Measurements from ENCODE around the gene IPP. TPM values are rescaled to one million over a fixed set of nuclear protein-coding genes. Genes with fewer than 3 reads are reported as not detected.
"Not testable (repeated sequence)": the region's sequence is repeated elsewhere in the genome, so short reads cannot be mapped to it uniquely, and the experiment has no call there.

IPP gene
- total RNA-seq, 3 donors from 2014 or later (not counting 1 experiment from before 2014, with no cell fraction given) = 15.3 to 20.8 (median 19.1) TPM

DNA sequence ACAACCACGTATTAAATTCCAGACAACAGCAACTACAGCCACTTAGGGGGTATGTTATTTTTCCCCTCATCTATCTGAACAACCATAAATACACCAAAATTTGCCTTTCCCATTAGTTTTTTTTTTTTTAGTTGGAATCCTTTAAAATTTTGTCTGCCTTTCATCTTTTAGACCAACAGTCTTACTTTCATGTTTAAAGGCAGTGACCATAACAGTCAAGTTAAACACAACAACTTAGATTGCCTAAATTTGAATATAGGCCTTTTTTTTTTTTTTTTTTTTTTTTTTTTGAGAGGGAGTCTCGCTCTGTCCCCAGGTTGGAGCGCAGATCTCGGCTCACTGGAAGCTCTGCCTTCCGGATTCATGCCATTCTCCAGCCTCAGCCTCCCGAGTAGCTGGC, 67.5 kb downstream of the IPP start:
- no peak overlapping the region for H3K4me3 Mint-ChIP-seq
- DNase-seq (no peak), ATAC-seq (no peak)
- H3K36me3 Mint-ChIP-seq = no peaks in the 10 kb centered on the region
- H3K4me3 ChIP-seq (ENCODE audit: low read length) = no peak overlapping the region
- peak overlapping the region in 1 of 2 donors; percentile 31 for H3K27ac Mint-ChIP-seq
- H3K27ac ChIP-seq (ENCODE audit: low read length) = no peak overlapping the region
- WGBS (ENCODE audit: insufficient coverage) = 96% methylated on average over 5 of the region's 6 CpGs
- H3K27me3 Mint-ChIP-seq (ENCODE audit: low read depth in 2 of 2) = no peaks in the 10 kb centered on the region
- H3K4me1 Mint-ChIP-seq = peaks cover 63 to 66% of the 10 kb centered on the region in 2 donors
- H3K4me1 ChIP-seq (ENCODE audit: control insufficient read depth, insufficient read depth, low read length) = peaks cover 29% of the 10 kb centered on the region
- no peaks in the 10 kb centered on the region for H3K9me3 Mint-ChIP-seq
- TF ChIP-seq, protein P1, sequence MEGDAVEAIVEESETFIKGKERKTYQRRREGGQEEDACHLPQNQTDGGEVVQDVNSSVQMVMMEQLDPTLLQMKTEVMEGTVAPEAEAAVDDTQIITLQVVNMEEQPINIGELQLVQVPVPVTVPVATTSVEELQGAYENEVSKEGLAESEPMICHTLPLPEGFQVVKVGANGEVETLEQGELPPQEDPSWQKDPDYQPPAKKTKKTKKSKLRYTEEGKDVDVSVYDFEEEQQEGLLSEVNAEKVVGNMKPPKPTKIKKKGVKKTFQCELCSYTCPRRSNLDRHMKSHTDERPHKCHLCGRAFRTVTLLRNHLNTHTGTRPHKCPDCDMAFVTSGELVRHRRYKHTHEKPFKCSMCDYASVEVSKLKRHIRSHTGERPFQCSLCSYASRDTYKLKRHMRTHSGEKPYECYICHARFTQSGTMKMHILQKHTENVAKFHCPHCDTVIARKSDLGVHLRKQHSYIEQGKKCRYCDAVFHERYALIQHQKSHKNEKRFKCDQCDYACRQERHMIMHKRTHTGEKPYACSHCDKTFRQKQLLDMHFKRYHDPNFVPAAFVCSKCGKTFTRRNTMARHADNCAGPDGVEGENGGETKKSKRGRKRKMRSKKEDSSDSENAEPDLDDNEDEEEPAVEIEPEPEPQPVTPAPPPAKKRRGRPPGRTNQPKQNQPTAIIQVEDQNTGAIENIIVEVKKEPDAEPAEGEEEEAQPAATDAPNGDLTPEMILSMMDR (IDR thresholded peaks at IDR 0.05) = no peak
- intact Hi-C loops (cut with micrococcal nuclease) = no loop called here
- no peaks in the 10 kb centered on the region for H3K9me3 ChIP-seq (ENCODE audit: control insufficient read depth, insufficient read depth, low read length)
- no peaks in the 10 kb centered on the region for H3K36me3 ChIP-seq (ENCODE audit: control insufficient read depth, insufficient read depth, low read length)
- H3K27me3 ChIP-seq (ENCODE audit: control insufficient read depth, insufficient read depth, low read length) = no peaks in the 10 kb centered on the region

DNA sequence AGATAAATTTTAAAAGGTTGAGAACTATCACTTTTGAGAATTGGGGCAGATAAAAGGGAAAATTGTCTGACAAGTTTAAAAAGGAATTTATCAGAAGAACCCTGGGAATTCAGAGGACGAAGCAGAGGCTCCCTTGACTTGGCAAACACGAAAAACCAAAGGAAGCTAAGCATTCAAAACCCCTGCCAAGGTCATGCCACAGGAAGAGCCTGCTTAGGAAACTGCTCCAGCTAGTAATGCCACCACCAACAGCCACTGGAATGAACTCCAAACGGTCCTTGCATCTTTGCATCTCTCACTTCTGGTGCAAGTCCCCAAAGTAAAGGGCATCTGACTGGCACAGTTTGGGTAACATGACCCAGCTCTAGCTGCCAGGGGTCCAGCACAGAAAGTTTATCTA, 71.3 kb downstream of the IPP start:
- H3K27ac ChIP-seq (ENCODE audit: low read length) = no peak overlapping the region
- H3K4me1 ChIP-seq (ENCODE audit: control insufficient read depth, insufficient read depth, low read length) = peaks cover 30% of the 10 kb centered on the region
- Mint-ChIP-seq H3K27ac (peak overlapping the region; percentile 6 to 15), H3K27me3 (ENCODE audit: low read depth in 2 of 2) (no peaks in the 10 kb centered on the region), H3K4me3 (no peak overlapping the region), H3K9me3 (no peaks in the 10 kb centered on the region), H3K36me3 (no peaks in the 10 kb centered on the region), H3K4me1 (peaks cover 53 to 57% of the 10 kb centered on the region in 2 donors)
- intact Hi-C loops (cut with micrococcal nuclease) = no loop called here
- H3K9me3 ChIP-seq (ENCODE audit: control insufficient read depth, insufficient read depth, low read length) = no peaks in the 10 kb centered on the region
- H3K27me3 ChIP-seq (ENCODE audit: control insufficient read depth, insufficient read depth, low read length) = no peaks in the 10 kb centered on the region
- ATAC-seq = no peak
- H3K36me3 ChIP-seq (ENCODE audit: control insufficient read depth, insufficient read depth, low read length) = no peaks in the 10 kb centered on the region
- TF ChIP-seq, protein P1 (IDR thresholded peaks at IDR 0.05) = no peak
- no peak overlapping the region for H3K4me3 ChIP-seq (ENCODE audit: low read length)
- 18% methylated on average over 3 of the region's 3 CpGs for WGBS (ENCODE audit: insufficient coverage)
- no peak for DNase-seq

DNA sequence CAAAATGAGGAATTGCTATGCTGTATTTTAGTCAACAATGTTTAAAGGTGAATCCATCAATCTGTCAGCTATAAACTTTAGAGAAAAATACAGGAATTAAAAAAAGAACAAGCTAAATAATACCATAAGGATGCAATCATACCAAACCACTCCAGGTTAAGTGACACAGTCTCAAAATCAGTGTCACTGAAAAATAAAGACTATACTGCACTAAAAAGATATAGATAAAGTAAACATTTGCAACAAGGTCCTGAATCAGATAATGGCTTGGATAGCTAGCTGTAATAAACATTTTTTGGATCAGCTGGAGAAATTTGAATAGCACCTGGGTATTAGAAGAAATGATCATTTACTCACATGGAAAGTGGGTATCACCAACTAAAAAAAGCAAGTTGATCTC, 72.0 kb downstream of the IPP start:
- H3K9me3 ChIP-seq (ENCODE audit: control insufficient read depth, insufficient read depth, low read length) = no peaks in the 10 kb centered on the region
- DNase-seq (no peak), ATAC-seq (no peak)
- Mint-ChIP-seq H3K9me3 (no peaks in the 10 kb centered on the region), H3K36me3 (no peaks in the 10 kb centered on the region), H3K4me3 (no peak overlapping the region), H3K27me3 (ENCODE audit: low read depth in 2 of 2) (no peaks in the 10 kb centered on the region), H3K27ac (peak overlapping the region; percentile 6 to 15), H3K4me1 (peaks cover 58 to 61% of the 10 kb centered on the region in 2 donors)
- no peak overlapping the region for H3K27ac ChIP-seq (ENCODE audit: low read length)
- no peaks in the 10 kb centered on the region for H3K36me3 ChIP-seq (ENCODE audit: control insufficient read depth, insufficient read depth, low read length)
- H3K4me1 ChIP-seq (ENCODE audit: control insufficient read depth, insufficient read depth, low read length) = peaks cover 24% of the 10 kb centered on the region
- no peaks in the 10 kb centered on the region for H3K27me3 ChIP-seq (ENCODE audit: control insufficient read depth, insufficient read depth, low read length)
- intact Hi-C loops (cut with micrococcal nuclease) = no loop called here
- TF ChIP-seq, protein P1 (IDR thresholded peaks at IDR 0.05) = no peak
- H3K4me3 ChIP-seq (ENCODE audit: low read length) = no peak overlapping the region

DNA sequence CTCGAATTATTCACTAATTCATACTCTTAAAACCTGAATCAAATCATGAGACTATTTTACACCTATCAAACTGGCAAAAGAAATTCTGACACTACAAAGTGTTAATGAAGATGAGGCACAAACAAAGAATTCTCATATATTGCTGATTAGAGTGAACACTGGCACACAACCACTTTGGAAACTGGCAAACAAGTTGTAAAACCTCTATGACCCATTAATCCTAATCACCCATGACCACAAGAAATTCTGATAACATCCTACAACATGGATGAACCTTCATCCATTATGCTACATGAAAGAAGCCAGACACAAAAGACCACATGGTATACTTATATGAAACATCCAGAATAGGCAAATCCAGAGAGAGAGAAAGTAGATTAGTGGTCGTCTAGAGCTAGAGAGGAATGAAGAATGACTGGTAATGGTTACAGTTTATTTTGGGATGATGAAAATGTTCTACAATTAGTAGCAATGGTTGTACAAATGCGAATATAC, 72.7 kb downstream of the IPP start:
- TF ChIP-seq, protein P1 (IDR thresholded peaks at IDR 0.05) = no peak
- Histone ChIP-seq H3K27me3 (ENCODE audit: control insufficient read depth, insufficient read depth, low read length) (no peaks in the 10 kb centered on the region), H3K36me3 (ENCODE audit: control insufficient read depth, insufficient read depth, low read length) (no peaks in the 10 kb centered on the region), H3K4me3 (ENCODE audit: low read length) (no peak overlapping the region), H3K9me3 (ENCODE audit: control insufficient read depth, insufficient read depth, low read length) (no peaks in the 10 kb centered on the region), H3K4me1 (ENCODE audit: control insufficient read depth, insufficient read depth, low read length) (peaks cover 19% of the 10 kb centered on the region), H3K27ac (ENCODE audit: low read length) (no peak overlapping the region)
- peaks cover 61 to 68% of the 10 kb centered on the region in 2 donors for H3K4me1 Mint-ChIP-seq
- no peak for DNase-seq
- H3K27me3 Mint-ChIP-seq (ENCODE audit: low read depth in 2 of 2) = no peaks in the 10 kb centered on the region
- 100% methylated on average over 1 of the region's 3 CpGs for WGBS (ENCODE audit: insufficient coverage)
- H3K27ac Mint-ChIP-seq = peak overlapping the region; percentile 6 to 15
- ATAC-seq = no peak
- no peaks in the 10 kb centered on the region for H3K9me3 Mint-ChIP-seq
- intact Hi-C loops (cut with micrococcal nuclease) = no loop called here
- no peak overlapping the region for H3K4me3 Mint-ChIP-seq
- no peaks in the 10 kb centered on the region for H3K36me3 Mint-ChIP-seq

DNA sequence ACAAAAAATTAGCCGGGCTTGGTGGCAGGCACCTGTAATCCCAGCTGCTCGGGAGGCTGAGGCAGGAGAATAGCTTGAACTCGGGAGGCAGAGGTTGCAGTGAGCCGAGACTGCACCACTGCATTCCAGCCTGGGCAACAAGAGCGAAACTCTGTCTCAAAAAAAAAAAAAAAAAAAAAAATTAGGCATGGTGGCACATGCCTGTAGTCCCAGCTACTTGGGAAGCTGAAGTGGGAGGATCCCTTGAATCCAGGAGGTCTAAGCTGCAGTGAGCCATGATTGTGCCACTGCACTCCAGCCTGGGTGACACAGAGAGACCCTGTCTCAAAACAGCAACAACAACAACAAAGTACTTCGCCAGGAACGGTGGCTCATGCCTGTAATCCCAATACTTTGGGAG, 73.9 kb downstream of the IPP start:
- Mint-ChIP-seq H3K4me3 (peak overlapping the region; percentile 1), H3K4me1 (peaks cover 61 to 67% of the 10 kb centered on the region in 2 donors)
- H3K27ac ChIP-seq (ENCODE audit: low read length); H3K27ac Mint-ChIP-seq; H3K9me3 ChIP-seq (ENCODE audit: control insufficient read depth, insufficient read depth, low read length); H3K9me3 Mint-ChIP-seq; intact Hi-C loops (cut with micrococcal nuclease); H3K27me3 ChIP-seq (ENCODE audit: control insufficient read depth, insufficient read depth, low read length); ATAC-seq; DNase-seq; H3K27me3 Mint-ChIP-seq (ENCODE audit: low read depth in 2 of 2); H3K36me3 ChIP-seq (ENCODE audit: control insufficient read depth, insufficient read depth, low read length); H3K4me3 ChIP-seq (ENCODE audit: low read length); H3K36me3 Mint-ChIP-seq: not testable (repeated sequence)
- 98% methylated on average over 7 of the region's 7 CpGs for WGBS (ENCODE audit: insufficient coverage)
- peaks cover 19% of the 10 kb centered on the region for H3K4me1 ChIP-seq (ENCODE audit: control insufficient read depth, insufficient read depth, low read length)
